Stimulated activated CD8-positive, alpha-beta memory T cell treated with anti-CD3 and anti-CD28 coated beads, Interleukin-7, amount 100 ng/mL, for 24 hours (primary cell): ENCODE results near the gene LAPTM4A.
"Not testable (repeated sequence)": the region's sequence is repeated elsewhere in the genome, so short reads cannot be mapped to it uniquely, and the experiment has no call there.

Experiments
- DNase-seq: peaks from one replicate; pipeline ENCODE4 v3.0.0-alpha.2; 2020; ENCODE audit warnings: low read depth

LAPTM4A gene

GRCh38 chr2:20076757-20077156 lies 25.3 kb upstream of the LAPTM4A start:
- no peak for DNase-seq

GRCh38 chr2:20074901-20075300 lies 23.5 kb upstream of the LAPTM4A start:
- no peak for DNase-seq

DNA sequence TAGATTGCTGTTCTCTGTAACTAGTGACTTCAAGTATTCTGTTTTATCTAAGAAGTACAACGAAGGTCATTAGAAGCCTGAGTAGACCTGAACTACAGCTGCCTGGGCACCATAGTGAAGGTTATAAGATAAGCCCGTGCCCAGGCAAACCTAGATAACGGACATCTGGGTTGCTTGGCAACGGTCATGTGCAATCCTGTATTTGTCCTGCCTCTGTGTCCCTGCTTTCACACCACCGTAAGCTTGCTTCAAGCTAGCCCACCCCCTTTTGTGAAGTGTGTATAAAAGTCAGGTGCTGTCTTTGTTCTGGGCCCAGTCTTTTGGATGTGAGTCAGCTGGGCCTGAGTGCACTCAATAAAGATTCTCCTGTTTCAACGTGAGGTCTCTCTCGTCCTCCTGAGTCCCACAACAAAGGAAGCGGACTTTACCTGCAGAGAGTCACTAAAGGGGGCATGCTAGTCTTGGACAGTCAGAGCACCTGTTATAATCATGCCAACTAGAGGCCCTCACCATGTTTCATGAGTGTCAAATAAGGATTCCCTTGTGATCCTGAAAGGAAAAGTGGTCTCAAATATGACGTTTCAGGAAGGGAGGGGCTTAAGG lies 22.7 kb upstream of the LAPTM4A start:
- DNase-seq, result not testable (repeated sequence)

GRCh38 chr2:20073460-20073859 lies 22.0 kb upstream of the LAPTM4A start:
- no peak for DNase-seq

DNA sequence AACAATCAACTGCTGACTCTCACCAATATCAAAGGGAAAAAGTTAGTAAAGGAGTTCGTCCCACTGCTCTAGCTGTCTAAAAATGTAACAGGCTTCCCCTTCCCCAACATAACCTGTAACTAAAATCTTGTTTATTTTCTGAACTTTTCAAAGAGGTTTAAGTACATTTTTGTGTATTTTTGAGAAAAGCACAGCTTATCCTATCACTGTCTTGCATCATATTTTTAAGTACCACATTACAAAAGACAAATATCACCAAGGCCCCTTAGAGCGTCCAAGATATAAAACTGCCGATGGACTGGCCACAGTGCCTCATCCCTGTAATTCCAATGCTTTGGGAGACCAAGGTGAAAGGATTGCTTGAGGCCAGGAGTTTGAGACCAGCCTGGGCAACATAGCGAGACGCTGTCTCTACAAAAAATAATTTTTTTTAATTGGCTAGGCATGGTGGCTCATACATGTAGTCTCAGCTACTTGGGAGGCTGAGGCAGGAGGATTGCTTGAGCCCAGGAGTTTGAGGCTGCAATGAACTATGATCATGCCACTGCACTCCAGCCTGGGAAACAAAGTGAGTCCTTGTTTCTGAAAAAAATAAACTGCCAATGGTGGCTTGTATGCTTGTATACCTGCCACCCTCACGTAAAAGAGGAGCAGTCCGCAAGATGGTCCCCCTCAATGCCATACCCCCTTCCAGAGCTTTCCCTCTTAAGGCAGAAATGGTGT lies 21.2 kb upstream of the LAPTM4A start:
- DNase-seq, result no peak

- no peak for DNase-seq
These were observed 20.3 kb upstream of the LAPTM4A start for GRCh38 chr2:20071397-20072383.

GRCh38 chr2:20069756-20070155 lies 18.3 kb upstream of the LAPTM4A start:
- no peak for DNase-seq

DNA sequence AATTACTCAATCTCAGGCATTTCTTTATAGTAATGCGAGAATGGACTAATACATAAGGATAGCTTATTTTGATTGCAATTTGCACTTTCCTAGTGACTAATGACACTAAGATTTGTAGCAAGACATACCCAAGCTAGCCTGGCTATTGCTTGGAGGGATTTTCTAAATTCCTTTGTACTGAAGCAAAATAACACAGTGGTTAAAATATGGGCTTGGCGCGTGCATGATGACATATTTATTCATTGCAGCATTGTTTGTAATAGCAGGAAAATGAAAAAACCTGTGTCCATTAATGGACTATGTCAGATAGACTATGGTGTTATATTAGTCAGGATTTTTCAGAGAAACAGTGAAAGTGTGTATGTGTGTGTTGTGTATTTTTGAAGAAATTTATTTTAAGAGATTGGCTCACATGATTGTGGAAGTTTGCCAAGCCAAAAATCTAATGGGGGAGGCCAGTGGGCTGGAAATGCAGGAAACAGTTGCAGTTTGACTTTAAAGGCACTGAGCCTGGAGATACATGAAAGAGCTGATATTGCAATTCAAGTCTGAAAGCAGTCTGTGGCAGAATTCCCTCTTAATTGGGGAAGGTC lies 16.7 kb upstream of the LAPTM4A start:
- no peak for DNase-seq

DNA sequence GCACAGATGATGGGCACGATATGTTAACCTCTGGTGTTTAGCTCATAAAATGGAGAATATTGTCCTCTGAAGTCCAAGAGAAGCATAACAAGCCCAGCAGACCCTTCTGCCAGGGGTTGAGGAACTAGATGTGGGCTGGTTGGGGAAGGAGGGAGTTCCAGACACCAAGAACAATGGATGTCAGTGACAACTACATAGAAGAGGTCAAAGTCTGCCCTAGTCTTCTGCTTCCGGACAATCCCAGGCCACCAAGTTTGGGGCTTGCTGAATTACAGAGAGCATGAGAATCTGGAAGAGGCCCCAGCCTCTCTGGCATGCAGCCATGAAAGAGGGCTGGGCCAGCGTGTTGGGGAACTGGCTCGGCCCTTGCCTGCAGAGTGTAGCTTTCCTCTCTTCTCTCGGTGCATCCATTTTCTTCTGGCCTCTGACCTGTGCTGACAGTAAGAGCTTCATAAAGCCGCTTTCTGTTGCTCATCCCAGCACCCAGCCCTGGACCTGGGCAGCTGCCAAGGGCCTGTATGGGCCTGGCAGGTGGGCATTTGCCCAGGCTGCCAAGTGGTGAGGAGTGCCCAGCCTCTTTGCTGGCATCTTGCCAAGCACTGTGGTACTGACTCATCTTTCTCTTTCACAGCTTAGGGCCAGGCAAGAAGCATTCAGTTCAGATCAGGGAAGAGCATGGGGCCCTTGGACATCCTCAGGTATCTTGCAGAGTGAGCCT lies 14.6 kb upstream of the LAPTM4A start:
- DNase-seq, result no peak

GRCh38 chr2:20064841-20065240 lies 13.4 kb upstream of the LAPTM4A start:
- DNase-seq, result no peak

DNA sequence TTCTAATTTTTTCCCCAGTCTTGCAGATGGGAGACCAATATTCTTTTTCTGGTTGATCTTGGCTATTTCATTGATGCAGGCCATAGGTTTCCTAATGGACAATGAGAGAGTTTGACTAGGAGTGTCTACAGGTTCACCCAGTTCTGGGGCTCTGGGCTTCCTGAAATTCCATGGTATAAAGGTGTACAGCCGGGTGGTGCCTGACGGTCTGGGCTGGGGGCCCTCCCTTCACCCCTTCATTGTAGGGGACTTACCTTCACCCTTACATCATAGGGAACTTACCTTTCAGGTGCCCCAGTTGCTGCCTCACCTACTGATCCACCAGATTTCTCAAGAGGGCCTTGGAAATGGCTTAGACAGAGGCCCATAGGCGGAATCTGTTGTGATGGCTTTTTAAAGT lies 13.0 kb upstream of the LAPTM4A start:
- DNase-seq, result no peak

DNA sequence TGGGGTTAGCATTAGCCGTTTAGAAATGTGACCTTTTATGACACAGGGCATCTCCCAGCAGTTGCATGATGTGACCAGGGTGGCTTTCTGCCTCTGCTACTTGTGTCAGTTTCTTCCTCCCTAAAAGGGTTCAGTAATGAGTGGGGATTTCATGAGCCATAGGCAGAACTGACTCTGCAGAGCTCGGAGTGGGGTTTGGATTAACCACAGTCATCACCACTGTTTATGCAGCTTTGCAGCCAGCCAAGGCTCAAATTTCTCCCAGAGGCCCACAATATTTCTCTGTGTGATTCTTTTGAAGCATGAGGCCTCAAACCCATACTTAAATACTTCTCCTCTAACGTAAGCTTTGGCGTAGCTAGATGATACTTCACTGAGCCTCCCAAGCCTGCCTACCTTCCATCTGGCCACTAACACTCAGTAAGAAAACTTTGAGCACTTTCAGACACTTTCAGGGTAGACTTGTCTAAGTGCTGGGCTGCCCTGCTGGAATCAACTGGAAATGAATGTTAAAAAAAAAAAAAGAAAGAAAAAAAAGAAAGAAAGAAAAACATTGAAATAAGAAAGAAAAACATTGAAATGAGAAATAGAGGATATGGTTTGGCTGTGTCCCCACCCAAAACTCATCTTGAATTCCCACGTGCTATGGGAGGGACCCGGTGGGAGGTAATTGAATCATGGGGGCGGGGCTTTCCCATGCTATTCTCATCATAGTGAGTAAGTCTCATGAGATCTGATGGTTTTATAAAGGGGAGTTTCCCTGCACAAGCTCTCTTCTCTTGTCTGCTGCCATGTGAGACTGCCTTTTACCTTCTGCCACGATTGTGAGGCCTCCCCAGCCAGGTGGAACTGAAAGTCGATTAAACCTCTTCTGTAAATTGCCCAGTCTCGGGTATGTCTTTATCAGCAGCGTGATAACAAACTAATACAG lies 11.5 kb upstream of the LAPTM4A start:
- DNase-seq, result no peak

GRCh38 chr2:20061940-20062339 lies 10.5 kb upstream of the LAPTM4A start:
- no peak for DNase-seq

- no peak for DNase-seq
These were observed 10.0 kb upstream of the LAPTM4A start for GRCh38 chr2:20061476-20061875.

- DNase-seq, result no peak
These were observed 8.7 kb upstream of the LAPTM4A start for GRCh38 chr2:20060106-20060505.

DNA sequence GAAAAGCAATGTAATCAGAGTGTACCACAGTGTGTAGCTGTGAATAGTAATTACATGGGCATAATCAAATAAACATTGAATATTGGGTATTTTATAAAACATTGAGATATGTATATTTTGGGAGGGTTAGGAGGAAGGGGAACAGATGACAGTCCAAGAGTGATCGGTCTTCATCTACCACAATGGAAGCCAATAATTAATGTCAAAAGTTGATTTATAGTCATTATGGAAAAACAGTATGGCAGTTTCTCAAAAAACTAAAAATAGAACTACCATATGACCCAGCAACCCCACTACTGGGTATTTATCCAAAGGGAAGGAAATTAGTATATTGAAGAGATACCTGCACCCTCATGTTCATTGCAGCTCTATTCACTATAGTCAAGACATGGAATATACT lies 5.8 kb upstream of the LAPTM4A start:
- no peak for DNase-seq

- DNase-seq, result no peak
These were observed 3.5 kb upstream of the LAPTM4A start for GRCh38 chr2:20054931-20055330.

DNA sequence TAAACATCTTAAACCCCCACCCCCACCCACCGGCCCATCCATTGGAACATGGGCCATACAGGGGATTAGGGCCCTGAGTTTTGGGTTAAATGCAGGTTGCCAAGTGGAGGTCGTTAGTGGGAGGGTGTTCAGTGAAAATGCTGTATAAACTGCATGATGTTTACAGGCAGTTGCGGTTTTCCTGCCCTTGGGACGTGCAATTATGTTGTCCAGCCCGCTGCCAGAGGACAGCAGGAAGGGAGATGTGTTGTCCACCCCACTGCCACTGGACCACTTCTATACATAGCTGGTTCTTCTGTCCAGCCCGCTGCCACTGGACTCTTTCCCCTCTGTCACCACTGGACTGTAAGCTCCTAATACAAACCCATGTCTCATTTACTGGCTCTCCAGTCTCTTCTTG lies 2.7 kb upstream of the LAPTM4A start:
- no peak for DNase-seq

GRCh38 chr2:20052861-20053281 lies 1.4 kb upstream of the LAPTM4A start:
- DNase-seq, result no peak

DNA sequence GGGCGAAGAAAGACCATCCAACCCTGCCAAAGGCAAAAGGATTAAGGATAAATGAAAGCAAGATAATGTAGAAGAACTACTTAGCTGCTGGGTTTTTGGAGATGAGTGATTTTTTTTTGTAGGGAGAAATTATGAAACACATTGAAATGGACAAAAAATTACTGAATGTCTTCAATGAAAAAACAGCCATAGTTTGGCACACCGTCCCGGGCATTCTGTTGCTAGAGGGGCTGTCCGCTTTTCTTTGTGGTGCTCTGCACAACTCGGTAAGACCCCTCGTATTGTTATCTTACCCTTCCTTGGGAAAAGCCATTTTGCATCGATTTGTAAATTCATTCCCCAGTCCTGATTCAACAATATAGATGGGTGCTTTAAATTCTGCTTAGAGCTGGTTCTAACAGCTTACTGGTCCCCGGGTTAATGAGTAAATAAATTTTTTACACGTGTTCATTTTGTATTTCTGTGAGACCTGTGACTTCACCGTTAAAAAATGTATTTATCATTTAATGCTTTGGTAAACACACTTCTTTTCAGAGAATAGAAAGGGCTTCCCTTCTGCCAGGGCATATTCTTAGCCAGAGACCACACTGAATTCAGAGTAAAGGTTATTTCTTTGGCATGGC lies 912 bp upstream of the LAPTM4A start:
- DNase-seq, result no peak
